Dendritic cell treated with granulocyte-macrophage colony-stimulating factor and Interleukin-4, amounts not matched to agents 40 ng/mL and 50 ng/mL, for 4 days (primary cell): ENCODE results near the gene ARIH1.
"Not testable (repeated sequence)": the region's sequence is repeated elsewhere in the genome, so short reads cannot be mapped to it uniquely, and the experiment has no call there.

ENCODE experiments used
- H3K27ac Mint-ChIP-seq: one replicate; pipeline ENCODE4 v1.8.0; 2022; ENCODE audit warnings: mild to moderate bottlenecking, mixed read lengths
- H3K27me3 Mint-ChIP-seq: one replicate; pipeline ENCODE4 v1.8.0; 2022; ENCODE audit warnings: mild to moderate bottlenecking, mixed read lengths
- H3K36me3 Mint-ChIP-seq: one replicate; pipeline ENCODE4 v1.8.0; 2022; ENCODE audit warnings: low read depth, mixed read lengths
- H3K4me1 Mint-ChIP-seq: one replicate; pipeline ENCODE4 v1.8.0; 2022; ENCODE audit warnings: low read depth, mixed read lengths
- H3K4me3 Mint-ChIP-seq: one replicate; pipeline ENCODE4 v1.8.0; 2022; ENCODE audit warnings: mild to moderate bottlenecking, moderate library complexity, mixed read lengths
- H3K9me3 Mint-ChIP-seq: one replicate; pipeline ENCODE4 v1.8.0; 2022; ENCODE audit warnings: mixed read lengths
- intact Hi-C: fragments of 100-400 bp; cut with micrococcal nuclease; formaldehyde crosslinking; loops from one replicate; pipeline ENCODE4 v1.15.0; 2022

ARIH1 gene

GRCh38 chr15:72474912-72475628 is 940 bp downstream of the ARIH1 start:
- Mint-ChIP-seq H3K27me3 (no peaks in the 10 kb centered on the region), H3K4me3 (peak overlapping the region; percentile 96), H3K27ac (peak overlapping the region; percentile 99), H3K36me3 (peaks cover 72% of the 10 kb centered on the region), H3K9me3 (no peaks in the 10 kb centered on the region), H3K4me1 (peaks cover 42% of the 10 kb centered on the region)
- intact Hi-C loops, result loop anchor here (2.0 to 10.0 kb wide), 3 partner anchors 90 to 240 kb away; partner anchors contain the start of gene PKM

DNA sequence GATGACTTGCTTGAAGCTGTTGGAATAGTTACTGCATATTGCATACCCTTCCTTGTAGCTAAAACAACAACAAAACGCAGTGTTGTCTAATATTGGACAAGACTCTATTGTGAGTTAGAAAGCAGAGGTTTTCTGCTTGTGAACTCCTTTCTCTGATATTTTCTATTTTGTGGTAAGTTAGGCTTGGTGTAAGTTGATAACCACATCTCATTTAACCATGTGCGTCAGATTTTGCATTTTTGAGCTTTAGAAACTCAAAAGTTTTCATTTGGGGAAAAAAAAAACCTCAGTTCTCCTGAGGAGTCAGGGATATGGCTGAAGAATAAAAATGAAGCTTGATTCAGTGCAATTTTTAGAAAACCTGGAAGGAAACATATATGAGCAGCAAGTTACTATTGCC is 1.5 kb downstream of the ARIH1 start:
- Mint-ChIP-seq H3K27me3 (no peaks in the 10 kb centered on the region), H3K27ac (peak overlapping the region; percentile 99), H3K4me3 (peak overlapping the region; percentile 96), H3K4me1 (peaks cover 46% of the 10 kb centered on the region), H3K9me3 (no peaks in the 10 kb centered on the region), H3K36me3 (peaks cover 78% of the 10 kb centered on the region)
- intact Hi-C loops, result loop anchor here (2.0 to 10.0 kb wide), 3 partner anchors 89 to 241 kb away; partner anchors contain the start of gene PKM

DNA sequence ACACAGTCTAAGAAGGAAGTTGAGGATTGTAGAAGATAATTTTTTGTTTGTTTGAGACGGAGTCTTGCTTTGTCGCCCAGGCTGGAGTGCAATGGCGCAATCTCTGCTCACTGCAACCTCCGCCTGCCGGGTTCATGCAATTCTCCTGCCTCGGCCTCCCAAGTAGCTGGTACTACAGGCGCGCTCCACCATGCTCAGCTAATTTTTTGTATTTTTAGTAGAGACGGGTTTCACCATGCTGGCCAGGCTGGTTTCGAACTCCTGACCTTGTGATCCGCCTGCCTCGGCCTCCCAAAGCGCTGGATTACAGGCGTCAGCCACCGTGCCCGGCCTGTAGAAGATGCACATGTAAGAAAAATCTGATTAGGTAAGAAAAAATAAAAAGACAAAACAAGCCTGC is 2.2 kb downstream of the ARIH1 start:
- H3K4me3 Mint-ChIP-seq, result peak overlapping the region; percentile 71
- peaks cover 49% of the 10 kb centered on the region for H3K4me1 Mint-ChIP-seq
- not testable (repeated sequence) for H3K27me3 Mint-ChIP-seq, H3K9me3 Mint-ChIP-seq
- intact Hi-C loops, result loop anchor here (10.0 kb wide), 2 partner anchors 88 to 242 kb away; partner anchors contain the start of gene PKM
- peaks cover 79% of the 10 kb centered on the region for H3K36me3 Mint-ChIP-seq
- H3K27ac Mint-ChIP-seq, result peak overlapping the region; percentile 99

DNA sequence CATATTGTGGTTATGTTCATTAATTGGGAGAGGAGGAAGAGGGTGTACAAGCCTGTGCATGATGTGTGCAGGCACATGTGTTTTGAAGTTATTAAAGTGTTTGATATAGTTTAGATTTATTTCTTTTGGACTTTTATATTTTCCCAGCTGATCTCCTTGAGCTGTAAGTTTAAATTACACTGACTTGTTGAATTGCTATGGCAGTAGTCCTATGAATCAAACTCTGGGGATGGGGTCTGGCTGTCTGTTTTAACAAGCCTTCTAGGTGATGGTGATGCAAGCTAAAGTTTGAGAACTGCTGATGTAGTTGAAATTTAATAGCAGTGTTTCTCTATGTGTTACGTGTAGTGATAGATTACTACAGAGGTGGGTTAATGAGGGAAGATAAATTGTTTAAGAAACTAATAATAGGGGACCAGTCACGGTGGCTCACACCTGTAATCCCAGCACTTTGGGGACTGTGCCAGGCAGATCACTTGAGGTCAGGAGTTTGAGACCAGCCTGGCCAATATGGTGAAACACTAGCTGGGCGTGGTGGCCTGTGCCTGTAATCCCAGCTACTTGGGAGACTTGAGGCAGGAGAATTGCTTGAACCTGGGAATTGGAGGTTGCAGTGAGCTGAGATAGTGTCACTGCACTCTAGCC is 7.0 kb downstream of the ARIH1 start:
- Mint-ChIP-seq H3K36me3 (peaks cover 56% of the 10 kb centered on the region), H3K27ac (no peak overlapping the region)

GRCh38 chr15:72482275-72482674 is 8.1 kb downstream of the ARIH1 start:
- no peak overlapping the region for H3K4me3 Mint-ChIP-seq
- H3K27ac Mint-ChIP-seq, result no peak overlapping the region
- no peaks in the 10 kb centered on the region for H3K27me3 Mint-ChIP-seq
- H3K4me1 Mint-ChIP-seq, result peaks cover 35% of the 10 kb centered on the region
- H3K36me3 Mint-ChIP-seq, result peaks cover 45% of the 10 kb centered on the region
- no peaks in the 10 kb centered on the region for H3K9me3 Mint-ChIP-seq
- intact Hi-C loops, result no loop called here

More for the DNA sequence above, 7.0 kb downstream of the ARIH1 start:
- no peaks in the 10 kb centered on the region for H3K9me3 Mint-ChIP-seq
- H3K4me1 Mint-ChIP-seq, result peaks cover 40% of the 10 kb centered on the region
- no peaks in the 10 kb centered on the region for H3K27me3 Mint-ChIP-seq
- H3K4me3 Mint-ChIP-seq, result no peak overlapping the region
- intact Hi-C loops, result no loop called here

DNA sequence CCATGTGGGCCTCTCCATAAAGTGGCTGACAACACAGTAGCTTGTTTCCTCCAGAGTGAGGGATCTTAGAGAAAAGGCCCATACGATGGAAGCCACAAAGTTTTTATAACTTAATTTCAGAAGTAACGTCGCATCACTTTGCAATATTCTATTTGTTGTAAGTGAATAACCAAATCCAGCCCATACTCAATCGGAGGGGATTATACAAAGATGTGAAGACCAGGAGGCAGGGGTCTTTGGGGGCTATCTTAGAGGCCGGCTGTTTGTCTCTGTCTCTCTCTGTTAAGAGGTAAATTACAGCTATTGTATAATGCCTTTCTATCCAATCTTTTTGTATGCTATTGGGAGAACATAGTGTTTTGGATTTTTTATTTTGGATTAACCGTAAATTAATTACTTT is 9.1 kb downstream of the ARIH1 start:
- intact Hi-C loops, result no loop called here
- no peaks in the 10 kb centered on the region for H3K9me3 Mint-ChIP-seq
- H3K36me3 Mint-ChIP-seq, result peaks cover 44% of the 10 kb centered on the region
- H3K4me1 Mint-ChIP-seq, result peaks cover 39% of the 10 kb centered on the region
- no peaks in the 10 kb centered on the region for H3K27me3 Mint-ChIP-seq
- no peak overlapping the region for H3K4me3 Mint-ChIP-seq
- no peak overlapping the region for H3K27ac Mint-ChIP-seq

GRCh38 chr15:72486144-72486543 is 12.0 kb downstream of the ARIH1 start:
- H3K4me3 Mint-ChIP-seq, result no peak overlapping the region
- no peaks in the 10 kb centered on the region for H3K9me3 Mint-ChIP-seq
- peaks cover 37% of the 10 kb centered on the region for H3K4me1 Mint-ChIP-seq
- intact Hi-C loops, result no loop called here
- no peaks in the 10 kb centered on the region for H3K27me3 Mint-ChIP-seq
- no peak overlapping the region for H3K27ac Mint-ChIP-seq
- H3K36me3 Mint-ChIP-seq, result peaks cover 22% of the 10 kb centered on the region

DNA sequence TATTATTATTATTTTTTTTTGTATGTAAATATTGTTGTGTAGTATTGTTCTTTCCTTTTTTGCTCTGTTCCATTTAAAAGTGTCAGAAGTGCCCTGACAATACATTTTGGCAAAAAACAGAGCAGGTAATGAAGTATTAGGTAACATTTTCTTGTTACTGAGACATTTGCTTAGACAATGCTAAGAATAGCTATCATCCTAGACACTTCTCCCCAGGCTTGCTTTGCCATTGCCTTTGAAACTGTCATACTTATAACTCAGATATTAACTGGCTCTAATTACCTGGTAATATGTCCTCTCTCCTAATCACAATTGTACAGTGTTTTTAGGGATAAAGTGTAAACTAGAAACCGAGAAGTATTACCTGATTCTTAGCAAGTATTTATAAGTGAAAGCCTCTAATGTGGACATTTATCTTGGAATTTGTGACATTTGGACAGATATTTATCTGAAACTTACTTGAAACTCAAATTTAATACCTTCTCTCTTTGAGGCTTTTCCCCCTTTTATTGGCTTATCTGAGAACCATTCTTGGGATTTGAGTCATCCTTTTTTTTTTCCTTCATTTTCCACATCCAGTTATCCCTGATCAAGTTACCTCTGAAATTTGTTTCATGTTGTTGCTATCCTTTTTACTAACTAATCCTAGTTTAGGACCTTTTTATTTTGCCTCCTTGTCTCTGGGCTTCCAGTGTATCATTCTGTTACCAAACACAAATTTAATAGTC is 13.1 kb downstream of the ARIH1 start:
- Mint-ChIP-seq H3K9me3 (no peaks in the 10 kb centered on the region), H3K27ac (no peak overlapping the region), H3K36me3 (peaks cover 16% of the 10 kb centered on the region), H3K27me3 (no peaks in the 10 kb centered on the region), H3K4me1 (peaks cover 28% of the 10 kb centered on the region), H3K4me3 (no peak overlapping the region)
- intact Hi-C loops, result no loop called here

DNA sequence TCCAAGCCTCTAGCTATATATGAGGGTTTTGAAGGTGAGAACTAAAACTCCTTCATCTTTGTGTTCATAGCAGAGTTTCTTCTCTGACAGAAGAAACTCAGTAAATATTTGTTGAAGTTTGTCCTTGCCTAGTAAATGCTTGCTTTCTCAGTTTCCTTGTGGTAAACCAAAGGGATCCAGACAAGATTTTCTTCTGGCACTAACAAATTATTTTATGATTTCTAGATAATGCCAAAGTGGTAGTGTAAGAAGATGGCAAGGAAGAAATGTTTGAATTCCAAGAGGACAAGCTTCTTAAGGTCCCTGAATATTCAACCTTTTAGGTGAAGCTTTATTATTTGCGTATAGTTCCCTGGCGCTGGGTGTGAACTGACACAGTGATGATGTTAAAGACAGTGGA is 14.4 kb downstream of the ARIH1 start:
- Mint-ChIP-seq H3K4me1 (peaks cover 25% of the 10 kb centered on the region), H3K9me3 (no peaks in the 10 kb centered on the region), H3K27ac (no peak overlapping the region), H3K27me3 (no peaks in the 10 kb centered on the region), H3K4me3 (no peak overlapping the region), H3K36me3 (peaks cover 16% of the 10 kb centered on the region)
- intact Hi-C loops, result no loop called here

DNA sequence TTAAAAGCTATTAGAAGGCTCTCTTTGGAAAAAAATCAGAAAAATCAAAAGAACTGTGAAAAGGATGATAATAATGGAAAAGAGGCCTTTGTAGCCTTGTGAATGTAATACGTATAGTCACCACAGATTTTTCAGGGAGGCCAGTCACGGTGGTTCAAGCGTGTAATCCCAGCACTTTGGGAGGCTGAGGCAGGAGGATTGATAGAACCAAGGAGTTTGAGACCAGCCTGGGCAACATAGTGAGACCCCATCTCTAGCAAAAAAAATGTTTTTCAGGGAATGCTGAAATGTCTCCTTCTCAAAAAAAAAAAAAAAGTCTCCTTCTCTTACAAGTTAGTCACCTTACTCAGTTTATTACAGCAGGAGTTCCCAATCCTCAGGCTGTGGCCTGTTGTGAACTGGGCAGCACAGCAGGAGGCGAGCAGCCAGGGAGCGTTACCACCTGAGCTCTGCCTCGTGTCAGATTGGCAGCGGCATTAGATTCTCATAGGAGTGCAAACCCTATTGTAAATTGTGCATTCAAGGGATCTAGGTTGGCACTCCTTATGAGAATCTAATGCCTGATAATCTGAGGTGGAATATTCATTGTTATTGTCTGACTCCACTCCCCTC is 15.9 kb downstream of the ARIH1 start:
- Mint-ChIP-seq H3K4me3 (no peak overlapping the region), H3K9me3 (no peaks in the 10 kb centered on the region), H3K27ac (no peak overlapping the region), H3K36me3 (peaks cover 16% of the 10 kb centered on the region), H3K4me1 (peaks cover 36% of the 10 kb centered on the region), H3K27me3 (no peaks in the 10 kb centered on the region)
- intact Hi-C loops, result no loop called here

DNA sequence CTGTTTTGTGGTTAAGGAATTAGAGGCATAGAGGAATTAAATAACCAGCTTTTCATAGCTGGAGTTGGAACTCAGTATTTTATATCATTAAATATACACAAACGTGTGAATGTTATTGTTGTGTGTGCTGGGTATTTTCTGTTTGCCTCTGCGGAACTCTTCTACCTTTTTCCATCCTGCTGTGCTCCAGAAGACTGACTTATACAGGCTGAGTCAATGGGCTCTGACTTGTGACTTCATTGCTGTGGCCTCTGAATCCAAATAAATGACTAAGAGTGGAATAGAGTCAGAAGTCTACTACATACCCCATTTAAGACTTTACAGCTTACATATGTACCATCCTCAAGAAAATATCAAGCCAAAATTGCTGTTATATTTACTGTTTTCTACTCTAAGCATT is 17.6 kb downstream of the ARIH1 start:
- intact Hi-C loops, result no loop called here
- Mint-ChIP-seq H3K4me3 (no peak overlapping the region), H3K9me3 (no peaks in the 10 kb centered on the region), H3K27me3 (no peaks in the 10 kb centered on the region), H3K27ac (no peak overlapping the region), H3K36me3 (peaks cover 18% of the 10 kb centered on the region), H3K4me1 (peaks cover 39% of the 10 kb centered on the region)

- H3K27ac Mint-ChIP-seq, result no peak overlapping the region
- no peaks in the 10 kb centered on the region for H3K9me3 Mint-ChIP-seq
Measured at GRCh38 chr15:72492733-72493132, 18.6 kb downstream of the ARIH1 start.

DNA sequence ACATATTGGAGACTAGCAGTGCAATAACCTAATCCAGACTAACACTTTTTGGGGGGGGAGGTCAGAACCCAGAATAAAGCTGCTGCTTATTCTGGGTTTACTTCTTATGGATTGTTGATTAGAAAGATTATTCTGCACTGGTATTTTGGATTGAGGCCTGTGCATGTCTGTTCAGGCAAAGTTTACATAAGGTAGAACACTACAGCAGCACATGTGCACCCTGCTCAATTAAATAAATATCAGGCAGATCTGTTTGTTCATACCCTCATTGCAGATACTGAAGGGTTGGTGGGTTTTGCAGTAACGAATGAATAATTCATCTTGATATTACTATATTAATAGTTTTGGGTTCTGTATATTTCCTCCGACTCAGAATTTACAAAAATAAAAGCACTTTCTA is 19.1 kb downstream of the ARIH1 start:
- no peaks in the 10 kb centered on the region for H3K9me3 Mint-ChIP-seq
- no peak overlapping the region for H3K27ac Mint-ChIP-seq
- intact Hi-C loops, result no loop called here
- H3K36me3 Mint-ChIP-seq, result peaks cover 15% of the 10 kb centered on the region
- no peaks in the 10 kb centered on the region for H3K27me3 Mint-ChIP-seq
- H3K4me3 Mint-ChIP-seq, result no peak overlapping the region
- H3K4me1 Mint-ChIP-seq, result peaks cover 35% of the 10 kb centered on the region

More at GRCh38 chr15:72492733-72493132, 18.6 kb downstream of the ARIH1 start:
- Mint-ChIP-seq H3K4me3 (no peak overlapping the region), H3K27me3 (no peaks in the 10 kb centered on the region), H3K4me1 (peaks cover 39% of the 10 kb centered on the region), H3K36me3 (peaks cover 19% of the 10 kb centered on the region)
- intact Hi-C loops, result no loop called here

DNA sequence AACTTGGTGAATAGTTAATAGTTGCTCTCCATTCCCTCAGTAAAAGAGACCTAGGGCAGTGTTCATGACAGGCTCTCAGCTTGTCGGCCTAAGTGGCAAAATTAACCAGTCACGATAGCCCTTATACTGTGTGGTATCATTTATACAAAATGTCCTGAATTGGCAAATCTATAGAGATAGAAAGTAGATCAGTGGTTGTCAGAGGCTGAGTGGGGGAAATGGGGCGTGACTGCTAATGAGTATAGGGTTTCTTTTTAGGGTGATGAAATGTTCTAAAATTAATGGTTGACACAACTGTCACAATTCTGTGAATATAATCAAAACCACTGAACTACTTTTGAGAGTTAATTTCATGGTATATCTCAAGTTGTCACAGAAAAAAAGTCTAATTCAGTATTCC is 20.9 kb downstream of the ARIH1 start:
- intact Hi-C loops, result no loop called here
- H3K9me3 Mint-ChIP-seq, result no peaks in the 10 kb centered on the region
- H3K27ac Mint-ChIP-seq, result no peak overlapping the region
- H3K27me3 Mint-ChIP-seq, result no peaks in the 10 kb centered on the region
- H3K4me3 Mint-ChIP-seq, result no peak overlapping the region
- peaks cover 24% of the 10 kb centered on the region for H3K36me3 Mint-ChIP-seq
- H3K4me1 Mint-ChIP-seq, result peaks cover 26% of the 10 kb centered on the region
